Stimulated activated CD8-positive, alpha-beta memory T cell treated with anti-CD3 and anti-CD28 coated beads, Interleukin-7, amount 100 ng/mL, for 24 hours (primary cell): ENCODE results near the gene AK5.
"Not testable (repeated sequence)": the region's sequence is repeated elsewhere in the genome, so short reads cannot be mapped to it uniquely, and the experiment has no call there.

ENCODE experiments used
- DNase-seq: peaks from one replicate; pipeline ENCODE4 v3.0.0-alpha.2; 2020; ENCODE audit warnings: low read depth

Gene AK5

DNA sequence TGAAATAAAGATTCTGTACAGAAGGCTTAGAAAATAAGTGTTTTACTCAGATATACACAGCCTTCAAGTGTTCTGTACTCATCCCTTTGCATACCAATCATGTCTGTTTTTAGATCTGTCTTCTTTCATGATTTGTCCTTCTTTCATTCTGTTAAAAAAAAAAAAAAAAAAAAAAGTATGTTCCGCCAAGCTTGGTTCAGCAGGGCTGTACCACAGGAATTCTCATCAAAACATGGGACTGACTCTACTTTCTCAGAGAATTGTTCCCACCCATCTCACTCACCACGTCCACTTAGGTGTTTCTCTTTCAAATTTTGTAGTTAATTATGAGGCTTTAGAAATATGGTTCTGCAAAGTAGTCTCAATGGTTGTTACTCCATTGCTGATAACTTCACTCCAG is 119.0 kb downstream of the AK5 start:
- DNase-seq, result no peak

DNA sequence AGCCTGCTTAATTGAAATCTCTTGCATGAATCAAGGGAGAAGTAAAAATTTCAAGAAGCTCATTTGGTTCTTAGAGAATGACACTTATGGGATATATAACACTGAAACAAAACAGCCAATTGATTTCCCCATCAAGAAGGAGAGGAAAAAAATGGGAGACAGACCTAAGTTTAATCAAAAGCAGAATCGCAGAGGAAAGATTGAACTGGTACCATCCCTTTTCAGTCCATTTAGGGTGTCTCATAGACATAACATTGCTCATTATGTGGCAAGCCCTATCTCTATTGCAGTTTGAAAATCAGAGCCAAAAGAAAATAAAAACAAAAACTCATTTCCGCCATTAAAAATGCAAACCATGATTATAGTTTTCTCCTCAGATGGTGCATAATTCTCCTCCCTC is 119.6 kb downstream of the AK5 start:
- DNase-seq, result no peak

DNA sequence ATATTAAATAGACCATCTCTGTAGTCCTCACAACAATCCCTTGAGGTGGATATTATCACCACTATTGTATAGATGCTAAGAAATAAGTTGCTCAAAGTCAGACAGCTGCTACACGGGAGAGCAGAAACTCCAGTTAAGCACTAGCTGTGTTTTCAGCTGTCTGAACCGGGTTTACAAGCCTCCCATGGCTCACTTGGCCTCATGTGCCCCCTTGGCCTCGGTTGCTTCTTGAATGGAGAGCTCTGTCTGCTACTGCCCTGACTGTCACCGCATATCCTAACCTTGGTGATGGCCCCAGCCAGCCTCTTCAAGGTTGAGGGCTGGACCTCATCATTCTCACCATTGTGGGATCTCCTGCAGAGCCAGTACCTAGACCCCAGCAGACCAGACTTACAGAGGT is 123.4 kb downstream of the AK5 start:
- no peak for DNase-seq

DNA sequence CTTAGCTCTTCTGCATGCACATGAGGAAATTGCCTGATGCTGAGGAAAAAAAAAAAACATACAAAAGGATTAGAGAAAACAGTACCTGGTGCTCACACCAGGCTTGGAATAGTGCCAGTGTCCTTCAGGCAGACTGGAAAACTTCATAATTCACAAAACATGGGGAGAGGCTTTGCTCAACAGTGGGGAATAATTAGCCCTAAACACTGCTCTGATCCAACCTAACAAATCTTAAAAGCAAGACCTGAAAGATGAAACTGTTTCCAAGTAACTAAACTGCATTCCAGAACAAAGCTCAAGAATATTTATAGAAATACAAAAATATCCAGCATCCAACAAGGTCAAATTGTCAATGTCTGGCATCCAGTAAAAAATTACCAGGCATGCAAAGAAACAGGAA is 124.8 kb downstream of the AK5 start:
- no peak for DNase-seq

DNA sequence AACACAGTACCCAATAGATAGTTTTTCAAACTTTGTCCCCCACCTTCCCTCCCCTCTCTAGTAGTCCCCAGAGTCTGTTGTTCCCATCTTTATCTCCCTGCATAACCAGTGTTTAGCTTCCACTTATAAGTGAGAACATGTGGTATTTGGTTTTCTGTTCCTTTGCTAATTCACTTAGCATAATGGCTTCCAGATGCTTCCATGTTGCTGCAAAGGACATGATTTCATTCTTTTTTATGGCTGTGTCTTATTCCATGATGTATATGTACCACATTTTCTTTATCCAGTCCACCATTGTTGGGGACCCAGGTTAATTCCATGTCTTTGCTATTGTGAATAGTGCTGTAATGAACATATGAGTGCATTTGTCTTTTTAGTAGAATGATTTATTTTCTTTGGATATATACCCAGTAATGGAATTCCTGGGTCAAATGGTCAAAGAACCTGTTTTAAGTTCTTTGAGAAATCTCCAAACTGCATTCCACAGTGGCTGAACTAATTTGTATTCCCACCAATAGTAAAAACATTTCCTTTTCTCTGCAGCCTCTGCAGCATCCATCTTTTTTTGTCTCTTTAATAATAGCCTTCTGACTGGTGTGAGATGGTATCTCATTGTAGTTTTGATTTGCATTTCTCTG is 126.0 kb downstream of the AK5 start:
- DNase-seq, result no peak

DNA sequence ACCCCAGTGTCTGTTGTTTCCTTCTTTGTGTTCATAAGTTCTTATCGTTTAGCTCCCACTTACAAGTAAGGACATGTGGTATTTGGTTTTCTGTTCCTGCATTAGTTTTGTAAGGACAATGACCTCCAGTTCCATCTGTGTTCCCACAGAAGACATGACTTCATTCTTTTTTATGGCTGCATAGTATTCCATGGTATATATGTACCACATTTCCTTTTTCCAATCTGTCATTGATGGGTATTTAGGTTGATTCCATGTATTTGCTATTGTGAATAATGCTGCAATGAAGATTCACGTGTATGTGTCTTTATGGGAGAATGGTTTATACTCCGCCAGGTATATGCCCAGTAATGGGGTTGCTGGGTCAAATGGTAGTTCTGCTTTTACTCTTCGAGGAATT is 127.1 kb downstream of the AK5 start:
- DNase-seq, result not testable (repeated sequence)

DNA sequence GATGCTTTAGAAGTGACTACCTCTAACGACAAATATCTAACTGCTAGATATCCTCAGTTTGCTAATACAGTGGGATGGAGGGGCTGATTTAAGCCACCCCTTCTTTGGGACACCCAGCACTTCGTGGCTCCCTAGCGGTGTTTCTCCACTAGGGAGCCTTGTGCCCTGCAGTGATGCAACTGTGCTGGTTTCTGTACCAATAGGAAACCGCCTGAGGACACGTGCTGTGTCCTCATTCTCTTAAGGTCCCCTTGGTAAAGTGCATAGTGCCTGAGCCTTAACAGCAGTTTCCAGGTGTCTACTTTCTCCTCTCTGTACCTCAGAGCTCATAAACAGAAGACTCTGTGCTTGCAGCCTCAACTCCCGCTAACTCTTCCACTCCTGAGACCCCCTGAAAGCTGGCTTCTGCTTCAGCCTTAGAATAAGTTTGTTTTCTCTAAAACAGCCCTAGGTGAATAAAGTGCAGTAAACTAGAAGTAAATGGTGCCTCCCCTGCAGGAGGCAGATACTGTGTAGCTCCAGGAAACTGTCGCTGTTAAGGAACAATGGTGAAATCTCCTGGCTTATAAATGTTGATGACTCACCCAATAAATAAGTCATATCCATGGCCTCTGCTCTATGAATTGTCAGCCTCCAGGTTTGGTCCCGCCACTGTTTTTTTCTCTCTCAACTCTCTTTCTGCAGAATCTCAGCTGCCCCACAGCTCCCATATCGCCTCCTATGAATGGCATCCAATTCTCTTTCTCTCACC is 130.4 kb downstream of the AK5 start:
- DNase-seq, result no peak

DNA sequence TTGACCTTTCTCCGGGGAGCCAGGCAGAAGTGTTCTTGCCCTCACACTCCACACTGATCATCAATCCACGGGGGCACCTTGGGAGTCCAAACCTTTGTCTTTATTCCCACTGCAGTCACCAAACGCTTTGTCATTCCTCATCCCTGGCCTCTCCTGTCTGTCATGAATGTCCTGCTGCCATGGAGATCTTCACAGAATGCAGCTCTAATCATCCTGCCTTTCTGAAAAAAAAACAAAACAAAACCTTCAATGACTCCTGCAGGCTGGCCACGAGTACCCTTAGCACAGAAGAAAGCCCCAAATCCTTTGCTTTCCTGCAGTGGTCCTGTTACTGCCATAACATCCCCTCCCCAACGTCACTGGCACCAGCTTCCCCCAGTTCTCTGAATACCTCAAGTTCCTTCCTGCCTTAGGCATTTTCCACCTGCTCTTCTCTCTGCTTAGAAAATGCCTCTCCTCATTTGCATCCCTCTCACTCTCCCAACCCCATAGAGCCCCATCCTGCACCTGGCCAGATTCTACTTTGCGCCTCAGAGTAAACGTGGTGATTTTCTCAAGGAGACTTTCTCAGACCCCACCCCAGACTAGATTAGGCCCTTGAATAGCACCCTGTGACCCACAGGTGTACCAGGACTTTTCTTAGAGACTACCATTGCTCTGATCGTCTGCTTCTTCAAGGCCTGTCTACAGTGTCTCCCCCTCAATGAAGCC is 131.2 kb downstream of the AK5 start:
- DNase-seq, result no peak

DNA sequence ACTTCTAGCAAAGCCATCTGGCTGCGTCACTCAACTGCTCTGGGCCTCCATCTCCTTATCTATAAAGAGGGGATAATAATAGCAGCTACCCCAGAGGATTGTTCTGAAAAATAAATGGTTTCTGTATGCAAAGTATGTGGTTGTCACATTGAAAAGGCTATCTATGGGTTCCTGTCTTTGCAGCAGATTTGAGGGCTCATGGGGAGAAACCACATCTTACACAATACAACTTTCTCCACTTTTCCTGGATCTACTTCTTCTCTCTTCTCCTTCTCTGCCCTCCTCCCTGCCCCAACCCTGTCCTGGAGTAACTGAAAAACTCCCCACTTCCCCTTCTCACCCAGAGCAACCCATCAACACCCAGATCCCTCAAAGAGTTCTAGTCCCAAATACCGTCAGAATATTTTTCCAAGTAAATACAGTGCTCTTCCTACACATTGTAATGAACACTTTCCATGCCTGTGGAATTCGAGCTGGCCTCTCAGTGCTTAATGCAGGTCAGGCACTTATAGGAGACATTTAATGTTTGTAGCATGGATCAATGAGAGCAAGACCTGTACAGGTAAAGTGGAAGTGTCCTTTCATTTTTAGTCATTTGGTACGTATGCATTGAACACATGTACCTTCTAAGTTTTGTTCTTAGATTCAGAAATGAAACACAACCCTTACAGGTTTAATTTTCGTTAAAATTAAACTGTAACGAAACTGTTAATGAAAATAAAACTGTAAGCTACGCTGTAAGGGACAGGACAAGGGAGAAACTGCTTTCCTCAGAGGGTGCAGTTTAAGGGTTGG is 131.9 kb downstream of the AK5 start:
- no peak for DNase-seq

DNA sequence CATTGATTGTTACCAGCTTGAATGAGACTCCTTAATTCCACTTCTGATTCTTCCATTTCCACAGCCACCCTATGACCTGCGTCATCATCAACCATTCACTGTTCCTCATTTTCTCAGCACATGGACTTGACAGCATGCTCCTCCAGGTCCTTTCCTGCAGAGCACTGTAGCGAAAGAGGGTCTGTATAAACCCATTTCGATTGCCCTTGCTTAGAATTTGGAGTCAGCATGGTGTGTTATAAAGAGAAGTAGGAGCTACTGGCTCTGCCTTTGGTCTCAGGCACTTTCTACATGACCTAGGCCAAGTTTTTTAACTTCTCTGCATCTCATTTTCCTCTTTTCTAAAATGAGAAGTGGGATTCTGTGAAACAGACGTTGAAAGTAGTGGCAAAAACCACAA is 133.8 kb downstream of the AK5 start:
- DNase-seq, result no peak

DNA sequence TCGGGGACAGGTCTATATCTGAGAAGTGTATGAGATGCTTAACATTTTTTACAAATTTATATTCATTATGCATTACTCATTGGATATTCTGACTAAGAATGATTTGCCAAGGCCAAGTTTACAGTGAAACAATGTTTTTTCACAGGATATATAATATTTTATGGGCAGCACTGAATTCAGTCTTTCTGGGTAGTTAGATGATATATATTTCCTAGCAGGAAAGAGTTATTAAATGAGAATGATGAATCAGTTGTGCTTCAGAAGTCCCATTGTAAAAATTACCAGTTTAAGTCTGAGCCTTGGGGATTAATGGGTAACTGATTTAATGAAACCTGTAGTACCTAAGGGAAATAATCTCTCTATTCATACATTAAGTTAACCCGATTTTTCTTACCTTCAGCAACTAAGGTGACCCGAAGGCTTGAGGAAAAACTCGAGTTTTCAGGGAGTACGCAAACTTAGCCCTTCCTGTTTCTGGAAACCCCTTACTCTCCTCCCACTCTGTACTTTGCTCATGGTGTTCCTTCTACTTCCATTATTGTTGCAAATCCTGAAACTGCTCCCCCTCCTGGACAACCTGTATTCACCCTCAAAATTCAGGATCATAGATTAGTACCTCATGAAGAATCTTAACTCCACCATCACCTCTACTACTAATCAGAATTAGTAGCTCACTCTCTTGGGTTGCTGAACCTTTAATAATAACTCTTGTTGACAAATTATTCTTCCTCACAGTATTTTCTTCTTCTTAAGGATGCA is 135.1 kb downstream of the AK5 start:
- no peak for DNase-seq

DNA sequence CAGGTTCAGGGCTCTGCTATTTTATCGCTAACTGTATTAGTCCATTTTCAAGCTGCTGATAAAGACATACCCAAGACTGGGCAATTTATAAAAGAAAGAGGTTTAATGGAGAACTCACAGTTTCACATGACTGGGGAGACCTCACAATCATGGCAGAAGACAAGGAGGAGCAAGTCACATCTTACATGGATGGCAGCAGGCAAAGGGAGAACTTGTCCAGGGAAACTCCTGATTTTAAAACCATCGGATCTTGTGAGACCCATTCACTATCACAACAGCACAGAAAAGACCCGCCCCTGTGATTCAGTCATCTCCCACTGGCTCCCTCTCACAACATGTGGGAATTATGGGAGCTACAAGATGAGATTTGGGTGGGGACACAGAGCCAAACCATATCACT is 136.2 kb downstream of the AK5 start:
- DNase-seq, result not testable (repeated sequence)

DNA sequence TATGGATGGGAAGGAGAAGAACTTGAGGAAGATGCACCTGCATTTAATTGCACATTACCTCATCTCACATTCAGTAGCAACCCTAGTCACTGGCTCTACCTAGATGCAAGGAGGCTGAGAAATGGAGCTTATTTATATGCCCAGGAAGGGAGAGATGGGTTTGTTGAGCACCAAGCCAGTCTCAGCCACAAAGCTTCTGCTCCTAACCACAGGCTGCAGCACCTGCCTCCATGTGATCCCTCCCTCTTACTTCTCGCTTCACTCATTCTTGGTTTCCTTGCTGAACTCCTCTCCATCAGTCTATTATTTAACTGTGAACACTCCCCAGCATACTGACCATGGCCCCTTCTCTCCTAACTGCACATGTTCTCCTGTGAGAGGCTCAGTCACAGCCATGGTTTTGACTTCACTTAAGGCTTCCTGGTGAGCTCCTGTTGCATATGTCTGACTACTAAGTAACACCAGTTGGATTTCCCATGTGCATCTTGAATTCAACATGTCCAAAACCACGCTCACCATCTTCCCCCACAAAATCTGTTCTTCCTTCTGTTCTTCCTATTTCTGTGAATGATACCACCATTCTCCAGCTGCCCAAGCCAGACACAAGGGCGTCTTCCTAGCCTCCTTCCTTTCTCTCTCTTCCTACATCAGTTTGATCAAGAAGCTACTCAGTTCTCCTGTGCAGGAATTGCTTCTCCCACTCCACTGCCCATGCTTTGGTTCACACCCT is 139.8 kb downstream of the AK5 start:
- no peak for DNase-seq

DNA sequence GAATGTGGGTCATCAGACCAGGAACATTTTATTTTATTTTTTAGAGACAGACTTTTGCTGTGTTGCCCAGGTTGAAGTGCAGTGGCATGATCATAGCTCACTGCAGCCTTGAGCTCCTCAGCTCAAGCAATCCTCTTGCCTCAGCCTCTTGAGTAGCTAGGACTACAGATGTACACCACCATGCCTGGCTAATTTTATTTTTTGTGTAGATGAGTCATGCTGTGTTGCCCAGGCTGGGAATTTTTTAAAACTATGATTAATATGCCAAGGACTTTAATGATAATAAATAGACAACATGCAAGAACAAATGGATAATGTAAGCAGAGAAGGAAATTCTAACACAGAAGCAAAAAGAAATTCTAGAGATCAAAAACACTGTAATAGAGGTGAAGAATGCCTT is 142.4 kb downstream of the AK5 start:
- DNase-seq, result no peak

DNA sequence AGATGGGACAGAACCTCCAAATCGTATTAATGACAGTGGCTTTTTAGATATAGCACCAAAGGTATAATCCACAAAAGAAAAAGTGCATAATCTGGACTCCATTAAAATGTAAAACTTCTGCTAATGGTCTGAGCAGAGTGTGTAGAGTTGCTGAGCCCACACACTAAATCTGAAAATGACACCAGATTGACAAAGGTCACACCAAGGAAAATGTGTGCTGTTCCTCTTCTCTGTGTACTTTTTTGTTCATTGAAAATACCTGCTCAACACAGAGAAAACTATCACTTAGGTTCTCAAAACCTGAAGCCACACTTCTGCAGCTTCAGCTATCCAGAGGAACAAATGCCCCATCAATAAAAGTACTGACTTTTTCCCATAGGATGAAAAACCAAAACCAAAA is 146.2 kb downstream of the AK5 start:
- DNase-seq, result no peak

DNA sequence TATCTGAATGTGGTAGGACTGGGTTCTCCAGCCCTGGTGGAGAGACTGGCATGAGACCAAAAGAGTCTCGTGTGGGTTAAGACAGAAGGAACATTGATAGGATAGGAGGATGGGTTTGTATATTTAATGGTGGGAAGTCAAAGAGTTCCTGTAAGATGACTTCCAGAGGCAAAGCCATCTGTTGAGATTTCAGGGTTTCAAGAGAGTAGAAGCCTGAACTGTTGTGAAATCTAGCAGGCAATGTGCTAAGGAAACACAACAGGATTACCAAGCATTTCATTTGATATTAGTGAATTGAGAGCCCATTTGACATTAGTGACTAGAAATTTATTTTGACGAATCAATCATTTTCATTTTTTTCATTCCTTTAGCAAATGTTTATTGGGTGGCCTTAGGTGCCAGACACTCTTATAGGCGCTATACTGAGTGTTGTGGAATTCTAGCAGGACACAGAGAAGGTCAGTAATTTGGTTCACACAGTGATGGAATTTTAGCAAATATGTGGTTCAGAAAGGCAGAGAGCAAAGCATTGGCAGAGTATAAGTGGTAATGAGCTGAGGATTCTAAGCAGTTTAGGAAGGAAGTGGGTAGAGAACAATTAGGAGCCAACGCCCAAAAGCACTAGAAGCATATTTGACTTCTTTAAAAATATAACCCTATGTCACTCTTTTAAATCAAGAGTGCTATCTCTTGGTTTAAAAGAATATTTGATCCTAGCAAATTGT is 149.3 kb downstream of the AK5 start:
- DNase-seq, result no peak

DNA sequence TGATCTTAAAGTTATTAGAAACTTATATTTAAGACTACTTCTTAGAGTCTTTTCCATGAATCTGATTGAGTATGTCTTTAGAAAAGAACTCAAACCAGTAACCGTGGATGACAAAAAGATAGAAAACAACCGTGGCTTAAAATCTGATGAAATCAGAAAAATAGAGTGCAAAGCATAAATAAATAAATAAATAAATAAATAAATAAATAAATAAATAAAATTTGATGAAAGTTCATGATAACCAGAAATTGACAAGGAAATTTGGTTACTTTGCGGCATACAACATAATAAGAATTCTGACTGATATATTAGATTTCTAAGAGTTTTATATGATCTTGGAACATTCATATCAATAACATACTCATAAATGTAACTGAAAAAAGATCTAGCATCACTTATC is 152.1 kb downstream of the AK5 start:
- no peak for DNase-seq

DNA sequence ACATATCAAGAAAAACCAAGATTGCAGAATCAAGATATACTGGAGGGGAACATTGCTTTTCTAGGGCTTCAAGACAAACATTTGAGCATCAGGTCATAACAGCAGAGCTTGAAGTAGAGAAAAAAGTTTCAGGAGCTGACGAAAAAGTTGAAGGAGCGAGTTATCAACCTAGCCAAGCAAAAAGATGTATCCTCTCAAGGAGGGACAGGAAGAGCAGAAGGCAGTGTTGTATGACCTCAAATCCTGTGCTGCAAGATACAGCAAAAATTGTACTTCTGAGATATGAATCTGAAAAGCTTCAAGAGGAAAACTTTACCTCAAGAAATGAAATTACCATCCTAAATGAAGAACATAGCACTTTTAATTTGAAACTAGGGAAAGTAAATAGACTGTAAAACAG is 153.1 kb downstream of the AK5 start:
- no peak for DNase-seq

DNA sequence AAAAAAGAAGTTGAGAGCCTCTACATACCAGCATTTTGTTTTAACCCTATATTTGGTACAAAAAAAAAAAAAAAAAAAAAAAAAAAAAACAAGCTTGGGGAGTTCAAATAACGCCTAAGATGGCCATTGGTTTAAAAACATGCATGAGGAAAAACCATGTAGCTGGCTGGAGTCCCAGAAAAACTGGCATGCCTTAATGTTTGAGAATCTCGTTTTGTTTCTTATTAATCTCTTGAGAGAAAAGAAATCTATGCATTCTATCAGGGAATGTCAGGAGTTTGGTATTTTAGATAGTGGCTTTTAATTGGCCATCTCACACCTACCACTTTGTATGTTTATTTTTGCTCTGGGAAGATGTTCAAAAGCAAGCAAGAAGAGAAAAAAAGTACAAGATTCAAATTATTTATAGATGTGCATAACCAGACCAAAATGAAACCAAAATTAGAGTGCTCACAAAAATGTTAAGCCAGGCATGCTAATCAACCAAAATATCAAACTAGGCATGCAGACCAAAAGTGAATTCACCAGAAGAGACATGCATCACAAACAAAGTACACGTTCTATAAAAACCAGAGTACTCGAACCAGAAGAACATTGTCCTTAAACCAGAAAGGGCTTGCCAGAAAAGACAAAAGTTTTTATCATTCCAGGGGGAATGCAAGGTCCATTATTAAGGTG is 156.6 kb downstream of the AK5 start:
- no peak for DNase-seq
